Right cardiac atrium (tissue), 5 donors: ENCODE data around the gene SNRNP25. TPM values are rescaled to one million over a fixed set of nuclear protein-coding genes. Genes with fewer than 3 reads are reported as not detected.
A peak's percentile ranks its signal among the peaks of the same experiment; 100 is the strongest.
"Not testable (repeated sequence)": the region's sequence is repeated elsewhere in the genome, so short reads cannot be mapped to it uniquely, and the experiment has no call there.

ENCODE experiments used
- ATAC-seq, 2 donors: fragments of 200-7000 bp; cut with Tn5 transposase; one replicate each; pipeline versions ENCODE4 v1.8.0 to v1.9.1; 2020; ENCODE audit warnings: moderate library complexity in 2 of 2, mild to moderate bottlenecking in 1 of 2
- DNase-seq, 3 donors: peaks; one replicate each; pipeline ENCODE4 v3.0.0-alpha.2; 2020
- H3K27ac ChIP-seq: one replicate; pipeline ENCODE4 v1.5.1; 2013; ENCODE audit warnings: mild to moderate bottlenecking, low read length, control low read depth, moderate library complexity
- H3K27me3 ChIP-seq: one replicate; pipeline ENCODE4 v1.6.1; 2013; ENCODE audit not compliant: control insufficient read depth, insufficient read depth
- H3K4me1 ChIP-seq: one replicate; pipeline ENCODE4 v1.6.1; 2013; ENCODE audit warnings: low read length; ENCODE audit not compliant: control insufficient read depth, insufficient read depth
- H3K4me3 ChIP-seq: one replicate; pipeline ENCODE4 v1.5.1; 2013; ENCODE audit warnings: low read length, control low read depth
- H3K9me3 ChIP-seq: one replicate; pipeline ENCODE4 v1.6.1; 2013; ENCODE audit warnings: low read length; ENCODE audit not compliant: control insufficient read depth
- WGBS: extraction: QIAGEN DNeasy Blood & Tissue Kit; methylation state at CpG from one replicate; pipeline ENCODE4 v1.1.7; 2013; 5-methylcytosine and 5-hydroxymethylcytosine counted together
- intact Hi-C, 4 donors: fragments of 100-400 bp; cut with DNase I; formaldehyde crosslinking; loops; one replicate each; pipeline versions ENCODE4 v1.11.0 to v1.14.0; 2022 to 2023
- polyA plus RNA-seq: library from polyadenylated mRNA; stranded (reverse); fragments of 200-250 nt; gene quantifications from one replicate; pipeline ENCODE4 v1.2.3, GENCODE V29; 2013
- total RNA-seq, 4 donors: library from RNA; stranded (reverse); fragmentation: NEBNext Ultra II Directional; extraction: Animal tissue kit (Norgen Biotek cat#: 25700); gene quantifications; one replicate each; pipeline ENCODE4 v1.2.1, GENCODE V29; 2021
- donor health status: healthy with polysubstance abuse.
- donor health status: DM: no; HTN: yes; CAD: no.
- donor health status: DM: no; HTN: no; CAD: no.
- donor health status: DM: no; HTN: yes; CAD: no; lungs with severe emphysema.
- donor health status: DM: yes; HTN: yes; CAD: no.

SNRNP25 gene
- total and polyA plus RNA-seq, 5 donors, result 54.8 to 108 (median 64.2) TPM

- DNase-seq (no peak), ATAC-seq (no peak)
- Histone ChIP-seq H3K27me3 (no peaks in the 10 kb centered on the region), H3K4me3 (no peak overlapping the region), H3K9me3 (no peaks in the 10 kb centered on the region), H3K27ac (no peak overlapping the region), H3K4me1 (no peaks in the 10 kb centered on the region)
- 86% methylated on average over 21 of the region's 21 CpGs for WGBS
- intact Hi-C loops, result no loop called here
These were observed 19.6 kb upstream of the SNRNP25 start for GRCh38 chr16:33877-34647.

DNA sequence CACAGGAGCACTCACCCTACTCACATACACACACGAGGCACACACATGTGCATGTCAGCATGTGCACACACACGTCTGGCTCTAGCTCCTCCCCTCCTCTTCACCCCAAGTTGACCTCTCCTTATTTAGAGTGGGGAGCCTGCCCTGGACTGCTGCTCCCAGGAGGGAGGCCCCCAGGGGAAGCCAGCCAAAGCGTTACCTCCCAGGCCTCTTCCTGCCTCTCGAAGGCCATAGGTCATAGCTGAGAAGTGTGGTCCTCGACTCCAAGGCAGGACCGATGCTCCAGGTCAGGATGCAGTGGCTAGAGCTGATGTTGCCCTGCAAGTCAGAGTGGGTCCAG is 19.0 kb upstream of the SNRNP25 start:
- Histone ChIP-seq H3K4me3 (no peak overlapping the region), H3K9me3 (no peaks in the 10 kb centered on the region), H3K4me1 (no peaks in the 10 kb centered on the region), H3K27ac (no peak overlapping the region), H3K27me3 (no peaks in the 10 kb centered on the region)
- intact Hi-C loops, result no loop called here
- peak in 1 of 2 donors; percentile 25 for ATAC-seq
- WGBS, result 37% methylated on average over 6 of the region's 6 CpGs
- no peak for DNase-seq

DNA sequence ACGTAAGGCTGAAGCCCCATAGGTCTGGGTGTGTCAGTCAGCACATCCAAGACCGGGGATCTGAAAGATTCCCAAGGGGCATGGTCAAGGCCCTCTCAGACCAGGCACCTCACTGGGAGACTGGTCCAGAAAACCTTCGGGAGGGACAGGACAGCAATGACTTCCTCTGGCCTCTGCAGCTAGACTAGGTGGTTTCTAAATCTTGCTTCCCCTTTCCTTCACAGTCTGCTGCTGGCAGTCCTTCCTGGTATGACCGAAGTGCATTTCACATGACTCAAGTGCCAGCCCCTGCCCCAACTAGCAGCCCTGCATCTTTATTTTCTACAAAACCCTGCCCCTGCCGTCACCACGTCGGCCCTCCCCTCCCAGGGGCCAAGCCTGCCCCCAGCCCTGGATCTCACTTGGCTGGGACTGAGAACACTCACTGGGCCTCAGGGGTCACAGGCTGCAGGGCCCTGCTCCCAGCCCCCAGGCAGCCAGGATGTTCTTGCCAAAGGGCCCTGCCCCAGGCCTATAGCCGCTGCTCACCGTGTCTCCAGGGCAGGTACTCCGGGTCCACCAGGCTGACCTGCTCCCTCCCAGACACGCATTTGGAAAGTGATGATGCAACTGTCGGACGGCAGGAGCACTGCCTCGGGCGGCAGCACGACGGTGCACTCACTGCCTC is 18.5 kb upstream of the SNRNP25 start:
- no peak overlapping the region for H3K27ac ChIP-seq
- no peaks in the 10 kb centered on the region for H3K9me3 ChIP-seq
- no peaks in the 10 kb centered on the region for H3K4me1 ChIP-seq
- intact Hi-C loops, result no loop called here
- H3K27me3 ChIP-seq, result no peaks in the 10 kb centered on the region
- WGBS, result 77% methylated on average over 17 of the region's 17 CpGs
- ATAC-seq (peak in 1 of 2 donors; percentile 36), DNase-seq (no peak)
- no peak overlapping the region for H3K4me3 ChIP-seq

DNA sequence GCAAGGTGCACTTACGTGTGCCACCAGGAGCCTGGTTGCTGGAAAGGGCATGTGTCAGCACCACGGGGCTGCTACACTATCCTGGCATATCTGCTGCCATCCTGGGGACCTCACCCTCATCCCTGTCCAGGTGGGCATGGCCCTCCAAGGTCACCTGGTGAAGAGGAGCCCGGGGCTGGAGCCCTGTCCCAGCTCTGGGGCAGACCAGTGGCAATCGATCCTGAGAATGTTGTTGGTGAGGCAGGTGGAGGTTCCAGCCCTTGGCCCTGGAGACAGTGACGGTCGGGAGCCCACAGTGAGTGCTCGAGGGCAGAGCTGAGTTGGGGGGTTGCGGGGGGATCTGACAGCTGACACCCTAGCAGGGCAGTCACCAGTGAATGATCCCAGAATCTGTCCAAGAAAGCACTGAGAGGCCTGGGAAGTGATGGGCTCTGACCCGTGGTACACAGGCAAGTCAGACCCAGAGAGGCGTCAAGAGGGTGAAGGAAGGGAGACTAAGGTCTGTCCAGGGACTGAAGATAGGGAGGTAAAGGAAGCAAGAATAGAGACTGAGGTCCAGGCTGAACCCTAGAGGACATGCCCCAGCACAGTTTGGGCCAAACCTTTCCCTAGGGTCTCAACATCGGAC is 17.8 kb upstream of the SNRNP25 start:
- WGBS, result 89% methylated on average over 11 of the region's 11 CpGs
- no peak overlapping the region for H3K27ac ChIP-seq
- H3K27me3 ChIP-seq, result no peaks in the 10 kb centered on the region
- DNase-seq (no peak), ATAC-seq (no peak)
- no peak overlapping the region for H3K4me3 ChIP-seq
- no peaks in the 10 kb centered on the region for H3K4me1 ChIP-seq
- H3K9me3 ChIP-seq, result no peaks in the 10 kb centered on the region
- intact Hi-C loops, result no loop called here

- WGBS, result 92% methylated on average over 15 of the region's 15 CpGs
- ATAC-seq, result no peak
These were observed 17.2 kb upstream of the SNRNP25 start for GRCh38 chr16:36336-36984.

GRCh38 chr16:37511-37910 is 16.1 kb upstream of the SNRNP25 start:
- intact Hi-C loops, result no loop called here
- DNase-seq (no peak), ATAC-seq (no peak)
- 91% methylated on average over 5 of the region's 5 CpGs for WGBS
- Histone ChIP-seq H3K9me3 (no peaks in the 10 kb centered on the region), H3K27ac (no peak overlapping the region), H3K4me1 (no peaks in the 10 kb centered on the region), H3K4me3 (no peak overlapping the region), H3K27me3 (no peaks in the 10 kb centered on the region)

More at GRCh38 chr16:36336-36984, 17.2 kb upstream of the SNRNP25 start:
- Histone ChIP-seq H3K4me3 (no peak overlapping the region), H3K27ac (no peak overlapping the region), H3K4me1 (no peaks in the 10 kb centered on the region), H3K9me3 (no peaks in the 10 kb centered on the region), H3K27me3 (no peaks in the 10 kb centered on the region)
- intact Hi-C loops, result no loop called here
- DNase-seq, result no peak

- DNase-seq, intact Hi-C loops, ATAC-seq, H3K4me1 ChIP-seq, H3K27me3 ChIP-seq, H3K4me3 ChIP-seq, H3K27ac ChIP-seq, H3K9me3 ChIP-seq: not testable (repeated sequence)
- 95% methylated on average over 11 of the region's 11 CpGs for WGBS
These were observed 15.4 kb upstream of the SNRNP25 start for GRCh38 chr16:38206-38605.

DNA sequence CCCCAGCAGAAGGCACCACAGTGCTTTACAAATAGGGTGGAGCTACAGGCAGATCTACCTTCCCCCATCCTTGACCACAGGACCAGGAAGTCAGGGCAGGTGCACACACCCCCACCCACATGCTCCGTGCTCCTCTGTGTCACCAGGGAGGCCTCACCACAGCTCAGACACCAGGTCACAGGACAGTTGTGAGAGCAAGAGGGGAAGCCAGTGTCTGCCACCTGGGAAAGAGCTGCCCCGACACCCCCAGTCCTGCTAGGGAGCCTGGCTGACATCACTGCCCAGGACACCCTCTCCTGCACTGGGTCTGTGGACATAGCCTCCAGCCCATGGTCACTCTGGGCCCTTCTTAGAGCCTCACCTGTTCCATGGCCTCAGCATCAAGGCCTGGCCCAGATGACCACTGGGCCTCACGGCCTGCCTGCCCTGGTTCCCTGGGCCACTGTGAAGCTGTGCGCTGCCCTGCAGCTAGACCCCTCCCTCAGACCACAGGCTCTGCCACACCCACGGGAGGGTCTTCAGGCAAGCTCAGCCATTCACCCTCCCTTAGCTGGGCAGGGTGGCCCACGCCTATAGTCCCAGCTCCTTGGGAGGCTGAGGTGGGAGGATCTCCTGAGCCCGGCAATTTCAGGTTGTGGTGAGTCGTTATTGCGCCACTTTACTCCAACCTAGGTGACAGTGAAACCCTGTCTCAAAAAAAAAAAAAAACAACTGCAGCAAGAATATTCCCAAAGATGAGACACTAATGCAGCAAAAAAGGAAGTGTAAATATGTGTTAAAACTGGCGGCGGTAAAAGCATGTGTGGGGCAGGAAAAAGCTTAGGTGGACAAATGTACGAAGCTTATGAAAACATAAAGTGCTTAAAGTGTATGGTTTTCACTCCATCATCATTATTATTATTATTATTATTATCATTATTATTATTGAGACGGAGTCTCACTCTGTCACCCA is 14.4 kb upstream of the SNRNP25 start:
- no peaks in the 10 kb centered on the region for H3K27me3 ChIP-seq
- DNase-seq, result peak in 1 of 3 donors; percentile 40
- intact Hi-C loops, result no loop called here
- H3K27ac ChIP-seq, result no peak overlapping the region
- no peaks in the 10 kb centered on the region for H3K4me1 ChIP-seq
- no peak for ATAC-seq
- H3K9me3 ChIP-seq, result no peaks in the 10 kb centered on the region
- WGBS, result 89% methylated on average over 13 of the region's 13 CpGs
- no peak overlapping the region for H3K4me3 ChIP-seq

- H3K4me1 ChIP-seq, result no peaks in the 10 kb centered on the region
- intact Hi-C loops, result no loop called here
- H3K27me3 ChIP-seq, result no peaks in the 10 kb centered on the region
- DNase-seq, result peak in 1 of 3 donors; percentile 57
- ATAC-seq, result peak; percentile 63 to 73
- no peak overlapping the region for H3K4me3 ChIP-seq
- H3K9me3 ChIP-seq, result no peaks in the 10 kb centered on the region
- no peak overlapping the region for H3K27ac ChIP-seq
- WGBS, result 82% methylated on average over 22 of the region's 22 CpGs
These were observed 12.1 kb upstream of the SNRNP25 start for GRCh38 chr16:41439-42068.

DNA sequence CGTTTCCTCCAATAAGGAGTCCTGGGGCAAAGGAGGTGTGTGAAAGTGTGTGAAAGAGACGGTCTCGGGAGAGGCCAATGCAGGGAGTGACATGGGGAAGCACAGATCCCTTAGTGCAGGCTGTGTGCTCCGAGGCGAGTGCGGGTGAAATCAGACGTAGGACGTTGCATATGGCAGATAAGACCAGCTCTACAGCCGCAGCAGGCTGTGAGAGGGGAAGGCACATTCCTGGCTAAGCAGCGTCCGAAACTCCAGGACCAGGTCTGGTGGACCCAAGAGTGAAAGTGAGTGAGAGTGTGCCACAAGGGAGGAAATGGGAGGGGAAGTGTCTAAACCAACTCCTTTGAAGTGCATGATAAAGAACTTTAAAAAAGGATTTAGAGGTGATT is 11.6 kb upstream of the SNRNP25 start:
- Histone ChIP-seq H3K9me3 (no peaks in the 10 kb centered on the region), H3K4me1 (no peaks in the 10 kb centered on the region), H3K4me3 (no peak overlapping the region), H3K27me3 (no peaks in the 10 kb centered on the region), H3K27ac (no peak overlapping the region)
- WGBS, result 77% methylated on average over 11 of the region's 11 CpGs
- intact Hi-C loops, result no loop called here
- DNase-seq, result peak in 1 of 3 donors; percentile 14
- no peak for ATAC-seq
